Ectodermal cell (in vitro differentiated cells): ENCODE data around the gene HDGF.
A peak's percentile ranks its signal among the peaks of the same experiment; 100 is the strongest.
"Not testable (repeated sequence)": the region's sequence is repeated elsewhere in the genome, so short reads cannot be mapped to it uniquely, and the experiment has no call there.

Experiments used
- H3K27ac ChIP-seq: 2 replicates; pipeline ENCODE4 v1.7.0; 2013; ENCODE audit warnings: mild to moderate bottlenecking, low read depth, low read length; ENCODE audit not compliant: insufficient read depth, poor library complexity, severe bottlenecking
- H3K27me3 ChIP-seq: 2 replicates; pipeline ENCODE4 v1.7.0; 2013; ENCODE audit warnings: mild to moderate bottlenecking, low read length; ENCODE audit not compliant: insufficient read depth, control insufficient read depth, poor library complexity, severe bottlenecking
- H3K36me3 ChIP-seq: one replicate; pipeline ENCODE4 v1.7.0; 2013; ENCODE audit warnings: low read length; ENCODE audit not compliant: control insufficient read depth, insufficient read depth
- H3K4me1 ChIP-seq: one replicate; pipeline ENCODE4 v1.7.0; 2013; ENCODE audit warnings: low read length; ENCODE audit not compliant: control insufficient read depth, insufficient read depth
- H3K4me3 ChIP-seq: 2 replicates; pipeline ENCODE4 v1.7.0; 2013; ENCODE audit warnings: low read depth, low read length, control low read depth; ENCODE audit not compliant: insufficient read depth
- H3K9me3 ChIP-seq: 2 replicates; pipeline ENCODE4 v1.7.0; 2013; ENCODE audit warnings: mild to moderate bottlenecking, low read length, moderate library complexity; ENCODE audit not compliant: control insufficient read depth
- WGBS, 2 experiments: methylation state at CpG; one replicate each; pipeline ENCODE4 v1.1.7; 2013; ENCODE audit warnings: missing lambda C conversion rate in 2 of 2; 5-methylcytosine and 5-hydroxymethylcytosine counted together

HDGF gene

DNA sequence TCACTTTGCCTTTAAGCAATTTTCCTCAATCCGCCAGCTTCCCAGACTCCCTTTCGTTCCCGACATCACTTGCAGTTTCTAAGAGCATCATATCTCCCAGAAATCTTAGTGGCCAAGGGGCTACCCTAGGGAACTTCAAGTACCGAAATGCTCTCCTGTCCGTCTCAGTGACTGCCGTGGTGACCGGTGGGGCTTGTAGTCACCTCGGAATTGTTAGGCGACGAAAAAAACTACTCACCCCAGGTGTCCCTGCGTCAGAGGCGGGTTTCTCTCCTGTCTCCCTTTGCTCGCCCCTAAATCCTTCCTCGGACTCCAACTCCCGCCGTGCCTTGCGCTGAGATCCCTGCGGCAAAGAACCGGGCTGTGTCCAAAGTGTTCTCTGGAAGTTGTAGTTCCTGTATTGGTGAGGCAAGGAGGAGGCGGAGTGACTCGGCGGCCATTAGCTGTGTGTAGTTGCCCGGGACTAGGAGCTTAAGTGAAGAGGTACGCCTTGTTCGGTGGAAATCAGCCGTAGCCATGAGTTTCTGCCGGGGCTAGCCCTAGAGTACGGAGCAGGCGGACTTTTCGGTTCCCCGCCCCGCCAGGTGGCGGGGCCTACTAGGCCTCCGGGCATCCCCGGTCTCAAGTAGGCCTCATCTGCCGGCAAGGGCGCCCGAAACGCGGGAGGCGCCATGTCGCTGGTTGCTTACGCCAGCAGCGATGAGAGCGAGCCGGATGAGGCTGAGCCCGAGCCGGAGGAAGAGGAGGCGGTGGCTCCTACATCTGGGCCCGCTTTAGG lies 15.8 kb upstream of the HDGF start, which contains the start of gene PRCC:
Gene PRCC, plus strand, starts transcription at position 435 of the 778 bp plus-strand sequence. Its CDS starts 237 bp downstream, at position 672.
- Histone ChIP-seq H3K4me3 (peak within 1 kb of the TSS; percentile 60), H3K4me1 (peaks cover 9% of the 10 kb centered on the region), H3K9me3 (no peaks in the 10 kb centered on the region), H3K36me3 (peaks cover 9% of the 10 kb centered on the region), H3K27ac (peak within 1 kb of the TSS; percentile 45), H3K27me3 (no peaks in the 10 kb centered on the region)
- WGBS, 2 experiments: 0 to 1% methylated on average over 50 of the region's 50 CpGs

DNA sequence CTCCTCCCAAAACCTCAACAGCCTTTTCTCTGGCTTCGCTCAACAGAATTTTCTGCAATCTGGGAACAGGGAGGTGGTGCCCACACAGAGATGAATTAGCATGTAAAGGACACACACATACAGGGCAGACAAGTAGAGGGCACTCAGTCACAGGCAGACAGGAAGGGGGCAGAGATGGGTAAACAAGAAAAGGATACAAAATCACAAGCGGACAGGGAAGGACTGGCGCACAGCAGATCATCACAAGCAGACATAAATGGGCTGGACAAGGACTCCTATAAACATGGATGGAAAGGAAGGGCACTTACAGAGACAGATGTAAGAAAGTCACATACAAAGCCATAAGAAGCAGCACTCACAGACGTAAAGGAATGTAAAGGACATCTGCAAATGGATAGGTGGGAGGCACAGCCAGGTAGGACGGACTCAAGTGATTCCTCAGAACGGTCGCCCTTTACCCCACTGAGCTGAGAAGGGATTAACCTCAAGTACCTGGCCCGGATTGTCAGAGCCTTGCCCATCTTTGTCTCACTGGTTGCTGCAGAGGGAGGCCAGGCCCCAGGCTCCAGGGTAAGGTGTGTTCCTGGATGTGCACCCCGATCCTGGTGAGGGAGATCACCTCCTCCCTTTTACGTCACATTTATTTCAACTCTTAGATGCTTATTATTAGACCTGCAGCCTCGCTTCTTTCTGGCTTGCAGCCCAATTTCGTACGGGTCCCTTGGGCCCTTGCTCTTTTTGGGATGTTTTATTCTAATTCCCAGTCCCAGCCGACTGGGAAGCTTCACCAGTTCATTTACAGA lies 15.0 kb upstream of the HDGF start:
- peaks cover 9% of the 10 kb centered on the region for H3K4me1 ChIP-seq
- no peak overlapping the region for H3K27ac ChIP-seq
- WGBS, 2 experiments: 56 to 59% methylated on average over 14 of the region's 14 CpGs

GRCh38 chr1:156765666-156766065 lies 14.2 kb upstream of the HDGF start:
- peaks cover under 1% of the 10 kb centered on the region for H3K36me3 ChIP-seq
- WGBS, 2 experiments: 94 to 96% methylated on average over 5 of the region's 5 CpGs
- H3K4me1 ChIP-seq: peaks cover 10% of the 10 kb centered on the region
- no peak overlapping the region for H3K27ac ChIP-seq
- H3K9me3 ChIP-seq: no peaks in the 10 kb centered on the region
- H3K27me3 ChIP-seq: no peaks in the 10 kb centered on the region
- no peak overlapping the region for H3K4me3 ChIP-seq

More for the DNA sequence above, 15.0 kb upstream of the HDGF start:
- no peaks in the 10 kb centered on the region for H3K27me3 ChIP-seq
- peak overlapping the region; percentile 60 for H3K4me3 ChIP-seq
- H3K36me3 ChIP-seq: peaks cover 9% of the 10 kb centered on the region
- H3K9me3 ChIP-seq: no peaks in the 10 kb centered on the region

DNA sequence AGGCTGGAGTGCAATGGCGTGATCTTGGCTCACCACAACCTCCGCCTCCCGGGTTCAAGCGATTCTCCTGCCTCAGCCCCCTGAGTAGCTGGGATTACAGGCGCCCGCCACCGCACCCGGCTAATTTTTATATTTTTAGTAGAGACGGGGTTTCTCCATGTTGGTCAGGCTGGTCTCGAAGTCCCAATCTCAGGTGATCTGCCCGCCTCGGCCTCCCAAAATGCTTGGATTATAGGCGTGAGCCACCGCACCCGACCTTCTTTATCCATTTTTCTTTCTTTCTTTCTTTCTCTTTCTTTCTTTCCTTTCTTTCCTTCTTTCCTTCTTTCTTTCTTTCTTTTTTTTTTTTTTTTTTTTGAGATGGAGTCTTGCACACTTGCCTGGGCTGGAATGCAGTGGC lies 13.7 kb upstream of the HDGF start:
- WGBS, 2 experiments: 95% methylated on average over 15 of the region's 15 CpGs
- H3K4me1 ChIP-seq: peaks cover 15% of the 10 kb centered on the region
- H3K4me3 ChIP-seq, H3K9me3 ChIP-seq, H3K27ac ChIP-seq, H3K27me3 ChIP-seq, H3K36me3 ChIP-seq: not testable (repeated sequence)

DNA sequence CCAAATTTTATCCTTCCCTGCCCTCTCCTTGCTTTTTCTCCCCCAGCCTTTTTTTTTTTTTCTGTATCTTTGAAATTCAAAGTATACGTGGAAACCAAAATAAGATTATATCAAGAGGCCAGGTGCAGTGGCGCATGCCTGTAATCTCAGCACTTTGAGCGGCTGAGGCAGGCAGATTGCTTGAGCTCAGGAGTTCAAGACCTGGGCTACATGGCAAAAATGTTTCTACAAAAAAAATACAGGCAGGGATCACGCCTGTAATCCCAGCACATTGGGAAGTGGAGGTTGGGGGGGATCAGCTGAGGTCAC lies 9.3 kb upstream of the HDGF start:
- H3K9me3 ChIP-seq: no peaks in the 10 kb centered on the region
- H3K4me1 ChIP-seq: peaks cover 9% of the 10 kb centered on the region

GRCh38 chr1:156760092-156760795 lies 8.8 kb upstream of the HDGF start:
- Histone ChIP-seq H3K9me3 (no peaks in the 10 kb centered on the region), H3K27me3 (no peaks in the 10 kb centered on the region), H3K4me1 (peaks cover 9% of the 10 kb centered on the region), H3K4me3 (no peak overlapping the region), H3K36me3 (no peaks in the 10 kb centered on the region), H3K27ac (no peak overlapping the region)
- 44 to 57% methylated on average over 5 to 6 of the region's 6 CpGs for WGBS, 2 experiments

More for the DNA sequence above, 9.3 kb upstream of the HDGF start:
- H3K36me3 ChIP-seq: no peaks in the 10 kb centered on the region
- 93 to 96% methylated on average over 4 of the region's 4 CpGs for WGBS, 2 experiments
- H3K27ac ChIP-seq: no peak overlapping the region
- no peaks in the 10 kb centered on the region for H3K27me3 ChIP-seq
- H3K4me3 ChIP-seq: no peak overlapping the region

GRCh38 chr1:156757572-156758253 lies 6.2 kb upstream of the HDGF start:
- H3K9me3 ChIP-seq, H3K4me3 ChIP-seq, H3K27me3 ChIP-seq, H3K27ac ChIP-seq, H3K36me3 ChIP-seq: not testable (repeated sequence)
- H3K4me1 ChIP-seq: peaks cover 12% of the 10 kb centered on the region
- WGBS, 2 experiments: 94% methylated on average over 10 of the region's 10 CpGs

DNA sequence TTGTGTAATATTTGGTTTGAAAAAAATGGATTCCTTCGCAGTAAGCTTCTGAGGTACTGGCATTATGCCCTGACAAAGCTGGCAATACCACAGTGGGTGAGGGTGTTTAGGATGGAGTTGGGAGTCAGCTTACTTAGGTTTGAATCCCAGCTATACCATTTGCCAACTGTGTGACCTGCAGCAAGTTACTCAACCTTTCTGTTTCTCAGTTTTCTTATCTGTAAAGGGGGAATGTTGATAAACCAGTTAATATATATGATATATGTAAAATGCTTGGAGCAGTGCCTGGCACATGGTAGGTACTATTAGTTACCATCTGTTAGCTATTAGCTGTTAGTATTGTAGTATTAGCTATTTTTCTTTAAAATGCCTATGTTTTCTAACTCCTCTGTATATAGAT lies 4.9 kb upstream of the HDGF start:
- no peaks in the 10 kb centered on the region for H3K36me3 ChIP-seq
- no peaks in the 10 kb centered on the region for H3K27me3 ChIP-seq
- no peaks in the 10 kb centered on the region for H3K9me3 ChIP-seq
- H3K4me1 ChIP-seq: peaks cover 13% of the 10 kb centered on the region
- no peak overlapping the region for H3K4me3 ChIP-seq
- 100% methylated on average over 1 of the region's 1 CpG for WGBS, 2 experiments
- H3K27ac ChIP-seq: no peak overlapping the region

- H3K27me3 ChIP-seq: no peaks in the 10 kb centered on the region
- no peak overlapping the region for H3K4me3 ChIP-seq
- peaks cover 11% of the 10 kb centered on the region for H3K4me1 ChIP-seq
- H3K27ac ChIP-seq: no peak overlapping the region
- 93 to 94% methylated on average over 5 of the region's 5 CpGs for WGBS, 2 experiments
- no peaks in the 10 kb centered on the region for H3K9me3 ChIP-seq
- H3K36me3 ChIP-seq: no peaks in the 10 kb centered on the region
These were observed 4.1 kb upstream of the HDGF start for GRCh38 chr1:156755527-156755950.
